Right lobe of liver (tissue), 4 donors: ENCODE data around the gene NRP2.

Source experiments
- CTCF ChIP-seq, 4 donors: fragments of 200-600 bp in 3 of 4; fragments of 450-650 bp in 1 of 4; IDR thresholded peaks; one replicate each; pipeline versions ENCODE4 v1.5.1 to v1.8.0; 2016 to 2022; ENCODE audit warnings: antibody characterized with exemption in 4 of 4, mild to moderate bottlenecking in 2 of 4
- POLR2A ChIP-seq: fragments of 450-650 bp; IDR thresholded peaks from one replicate; pipeline ENCODE4 v1.6.1; 2017; ENCODE audit warnings: antibody characterized with exemption, mild to moderate bottlenecking
- donor health status: DM: no; HTN: no; CAD: no.
- donor health status: DM: no; HTN: no; CAD: no.
- donor health status: DM: no; HTN: yes; CAD: no.

DNA sequence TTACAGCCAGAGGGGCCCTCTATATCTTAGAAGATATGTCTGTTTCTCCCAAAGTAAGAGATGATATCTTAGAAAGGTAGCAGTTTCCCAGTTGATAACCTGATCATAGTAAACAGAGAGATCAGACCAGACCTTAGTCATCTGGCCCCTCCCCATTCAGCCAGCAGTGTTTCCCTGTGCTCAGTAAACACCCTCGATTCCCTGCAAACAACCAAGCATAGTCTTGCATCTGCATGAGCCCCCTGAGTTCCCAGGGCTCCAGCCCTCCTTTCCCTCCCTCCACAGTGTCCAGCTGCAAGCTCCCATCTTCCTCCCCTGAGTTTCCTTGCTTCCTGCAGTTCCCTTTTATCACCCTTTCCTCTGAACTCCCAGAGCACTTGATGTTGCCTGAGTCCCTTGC, 20.3 kb downstream of the NRP2 start:
- no peak for TF ChIP-seq CTCF (IDR thresholded peaks at IDR 0.05)
- no peak for TF ChIP-seq POLR2A
